HG03159 (cell line): Measurements from ENCODE around the gene LRR1.
"Not testable (repeated sequence)": the region's sequence is repeated elsewhere in the genome, so short reads cannot be mapped to it uniquely, and the experiment has no call there.

Experiments used
- ATAC-seq: cut with Tn5 transposase; IDR thresholded peaks from one replicate; pipeline ENCODE4 v1.9.1; 2021; ENCODE audit warnings: mild to moderate bottlenecking, moderate library complexity; ENCODE audit not compliant: unreplicated experiment

The LRR1 gene

GRCh38 chr14:49623941-49624839 is 25.4 kb downstream of the LRR1 start:
- no peak for ATAC-seq

- peak; percentile 78 for ATAC-seq
Measured at GRCh38 chr14:49633640-49634546, 35.2 kb downstream of the LRR1 start.

- ATAC-seq, result peak; percentile 32
Measured at GRCh38 chr14:49634547-49635334, 36.0 kb downstream of the LRR1 start, which contains the start of gene DNAAF2. TSS of gene DNAAF2 (minus strand) at chr14:49635244. CDS start at chr14:49635149, 95 bp downstream.

GRCh38 chr14:49636866-49637265 is 38.1 kb downstream of the LRR1 start:
- no peak for ATAC-seq

GRCh38 chr14:49637534-49638078 is 38.9 kb downstream of the LRR1 start:
- ATAC-seq, result no peak

- no peak for ATAC-seq
Measured at GRCh38 chr14:49640540-49641417, 42.0 kb downstream of the LRR1 start.

- ATAC-seq, result no peak
Measured at GRCh38 chr14:49641697-49642129, 43.0 kb downstream of the LRR1 start.

GRCh38 chr14:49642163-49642562 is 43.4 kb downstream of the LRR1 start:
- ATAC-seq, result no peak

- no peak for ATAC-seq
Measured at GRCh38 chr14:49653508-49653907, 54.8 kb downstream of the LRR1 start.

- no peak for ATAC-seq
Measured at GRCh38 chr14:49654511-49654910, 55.8 kb downstream of the LRR1 start.

GRCh38 chr14:49657500-49657899 is 58.8 kb downstream of the LRR1 start:
- not testable (repeated sequence) for ATAC-seq

GRCh38 chr14:49659526-49660455 is 61.1 kb downstream of the LRR1 start:
- no peak for ATAC-seq
